K562 (cell line): Measurements from ENCODE around the gene MAP3K20. TPM values are rescaled to one million over a fixed set of nuclear protein-coding genes. Genes with fewer than 3 reads are reported as not detected.

Experiments
- ATAC-seq: fragments of 200-7000 bp; cut with Tn5 transposase; 3 replicates; pipeline ENCODE4 v1.9.1; 2020; ENCODE audit warnings: moderate library complexity
- BruUV-seq: library from RNA; stranded (reverse); fragments of 400-500 nt; replicated peaks from 2 replicates; lab custom pipeline; 2021; lab: Mats Ljungman, UMichigan
- CTCF ChIA-PET: fragments of 300-600 bp; formaldehyde crosslinking; extraction: SDS; loops from one replicate; lab custom pipeline; 2021; ENCODE audit warnings: low intra/inter-chr PET ratio; lab: Yijun Ruan, JAX
- POLR2A ChIA-PET: fragments of 300-600, 350-650 bp; sonication (Branson Sonifier 250); formaldehyde crosslinking; extraction: SDS; loops from one replicate; lab custom pipeline; 2021; ENCODE audit warnings: antibody characterized with exemption, inconsistent platforms; lab: Yijun Ruan, JAX
- DNase-seq, 4 experiments: peaks; one replicate each; pipeline versions ENCODE4 v3.0.0 to v3.0.0-alpha.2; 2011 to 2018; ENCODE audit warnings: low spot score in 3 of 4, mixed read lengths in 3 of 4; ENCODE audit errors: extremely low read depth in 1 of 4
- FAIRE-seq: peaks from 2 replicates; lab custom pipeline; 2011; peaks lifted over from hg19 to GRCh38; lab: Jason Lieb, UNC
- H2AFZ ChIP-seq: 2 replicates; pipeline ENCODE4 v1.6.0; 2011; ENCODE audit warnings: low read depth, low read length, control low read depth, inconsistent platforms
- H3K27ac ChIP-seq: fragments of 200-600 bp; 3 replicates; pipeline ENCODE4 v1.8.0; 2011; ENCODE audit warnings: low read depth, mild to moderate bottlenecking, control low read depth, inconsistent platforms, low read length, moderate library complexity, mixed read lengths; ENCODE audit errors: extremely low read depth
- H3K27me3 ChIP-seq, 2 experiments: fragments of 300-600 bp in 1 of 2; 2 replicates in 1 of 2; 3 replicates in 1 of 2; pipeline versions ENCODE4 v1.6.0 to v1.8.0; 2011; ENCODE audit warnings: inconsistent platforms in 2 of 2, low read length in 2 of 2, mild to moderate bottlenecking in 1 of 2, mixed read lengths in 1 of 2, moderate library complexity in 1 of 2; ENCODE audit not compliant: control insufficient read depth in 2 of 2, insufficient read depth in 2 of 2
- H3K36me3 ChIP-seq: fragments of 300-600 bp; 3 replicates; pipeline ENCODE4 v1.8.0; 2011; ENCODE audit warnings: mild to moderate bottlenecking, low read length, inconsistent platforms; ENCODE audit not compliant: control insufficient read depth, insufficient read depth
- H3K4me1 ChIP-seq, 2 experiments: fragments of 200-600 bp in 1 of 2; replicated peaks in 1 of 2; 2 replicates in 1 of 2; 3 replicates in 1 of 2; pipeline versions ENCODE4 v1.5.1 to v1.8.0; 2011; ENCODE audit warnings: inconsistent platforms in 2 of 2, low read length in 2 of 2, mild to moderate bottlenecking in 1 of 2, mixed read lengths in 1 of 2, moderate library complexity in 1 of 2; ENCODE audit not compliant: control insufficient read depth in 2 of 2, insufficient read depth in 2 of 2
- H3K4me2 ChIP-seq: 2 replicates; pipeline ENCODE4 v1.6.1; 2011; ENCODE audit warnings: low read length, control low read depth, inconsistent platforms, mixed read lengths; ENCODE audit not compliant: insufficient read depth
- H3K4me3 ChIP-seq: fragments of 200-600 bp; sonication (generic), shearing (Covaris generic); 2 replicates; pipeline ENCODE4 v1.5.1; 2016; ENCODE audit warnings: control low read depth, inconsistent platforms
- H3K79me2 ChIP-seq: fragments of 200-600 bp; 3 replicates; pipeline ENCODE4 v1.8.0; 2011; ENCODE audit warnings: low read length, inconsistent platforms; ENCODE audit not compliant: control insufficient read depth, insufficient read depth
- H3K9ac ChIP-seq, 2 experiments: 2 replicates each; pipeline versions ENCODE4 v1.6.0 to v1.6.1; 2011; ENCODE audit warnings: low read depth in 2 of 2, low read length in 2 of 2, control low read depth in 1 of 2, inconsistent platforms in 1 of 2, mild to moderate bottlenecking in 1 of 2, mixed read lengths in 1 of 2; ENCODE audit not compliant: insufficient read depth in 1 of 2
- H3K9me1 ChIP-seq: one replicate; pipeline ENCODE4 v1.6.0; 2011; ENCODE audit warnings: inconsistent platforms, mild to moderate bottlenecking, low read length, moderate library complexity; ENCODE audit not compliant: control insufficient read depth, insufficient read depth
- H3K9me3 ChIP-seq: replicated peaks from 2 replicates; pipeline ENCODE4 v1.5.1; 2011; ENCODE audit warnings: low read depth, low read length, inconsistent platforms; ENCODE audit not compliant: control insufficient read depth, insufficient read depth
- H4K20me1 ChIP-seq: replicated peaks from 2 replicates; pipeline ENCODE4 v1.6.1; 2011; ENCODE audit warnings: low read length, inconsistent platforms, mixed read lengths; ENCODE audit not compliant: control insufficient read depth, insufficient read depth
- CC2D1A ChIP-seq: fragments of 450-650 bp; IDR thresholded peaks from 2 replicates; pipeline ENCODE4 v1.6.1; 2017; ENCODE audit warnings: mild to moderate bottlenecking
- ESRRB ChIP-seq: fragments of 250-450 bp; sonication (Bioruptor Pico); IDR thresholded peaks from 2 replicates; pipeline ENCODE4 v1.5.0; 2020; ENCODE audit warnings: mild to moderate bottlenecking, moderate library complexity, borderline replicate concordance
- KAT8 ChIP-seq: fragments of 450-650 bp; IDR thresholded peaks from 2 replicates; pipeline ENCODE4 v1.6.1; 2016; ENCODE audit warnings: low read depth, mild to moderate bottlenecking
- NCOA2 ChIP-seq, 2 experiments: fragments of 450-650 bp; IDR thresholded peaks; 2 replicates each; pipeline ENCODE4 v1.6.1; 2018; ENCODE audit warnings: mild to moderate bottlenecking in 2 of 2, moderate library complexity in 1 of 2; ENCODE audit not compliant: partially characterized antibody in 2 of 2
- NR2C2 ChIP-seq, 2 experiments: fragments of 200-800 bp in 1 of 2; sonication (Bioruptor generic) in 1 of 2; sonication (generic) in 1 of 2; formaldehyde crosslinking in 1 of 2; IDR thresholded peaks; 2 replicates each; pipeline versions ENCODE4 v1.6.1 to v1.8.0; 2016 to 2022; ENCODE audit warnings: mild to moderate bottlenecking in 1 of 2, missing compliant biosample characterization in 1 of 2, missing genetic modification characterization in 1 of 2, missing genetic modification reagents in 1 of 2
- POLR2AphosphoS5 ChIP-seq: IDR thresholded peaks from 2 replicates; pipeline ENCODE4 v1.6.1; 2011; ENCODE audit warnings: mild to moderate bottlenecking, low read depth, low read length, moderate library complexity; ENCODE audit not compliant: control insufficient read depth, insufficient read depth
- XRCC3 ChIP-seq: fragments of 450-650 bp; IDR thresholded peaks from 2 replicates; pipeline ENCODE4 v1.6.1; 2017; ENCODE audit warnings: mild to moderate bottlenecking, moderate library complexity
- WGBS: fragments of 100-300 bp; shearing (Covaris generic); methylation state at CpG from one replicate; pipeline ENCODE4 v1.1.6; 2016; ENCODE audit warnings: low coverage, mixed read lengths; ENCODE audit not compliant: insufficient coverage; ENCODE audit errors: missing lambda C conversion rate; 5-methylcytosine and 5-hydroxymethylcytosine counted together
- in situ Hi-C: fragments of 300-500 bp; cut with MboI; formaldehyde crosslinking; loops from 4 replicates; pipeline ENCODE4 v1.15.0; 2018; ENCODE audit warnings: inconsistent platforms, mixed read lengths
- intact Hi-C: fragments of 100-400 bp; cut with micrococcal nuclease; formaldehyde crosslinking; loops from 2 replicates; pipeline ENCODE4 v1.14.2; 2022
- polyA plus RNA-seq, 8 experiments: library from polyadenylated mRNA; depleted of rRNA in 4 of 8; stranded (reverse) in 5 of 8; unstranded in 3 of 8; fragments of >200 nt; fragmentation: Nextera tagmentation in 2 of 8; fragmentation: Illumina TruSeq in 1 of 8; extraction: Ambion mirVana in 2 of 8; extraction: Trizol in 1 of 8; gene quantifications; 2 replicates each; pipeline versions ENCODE4 v1.2.1 to v1.2.3, GENCODE V29; 2011 to 2014; ENCODE audit warnings: inconsistent platforms in 1 of 8, missing spikeins in 1 of 8
- total RNA-seq, 7 experiments: library from RNA; depleted of rRNA in 6 of 7; stranded (reverse); fragments of >200 nt in 6 of 7; fragmentation: Illumina TruSeq in 2 of 7; extraction: Trizol in 2 of 7; gene quantifications; 2 replicates each; pipeline versions ENCODE4 v1.2.1 to v1.2.3, GENCODE V29; 2011 to 2021; ENCODE audit warnings: low replicate concordance in 1 of 7
- TF ChIP-seq, protein P1 (sequence below): fragments of 200-800 bp; sonication (Bioruptor generic); IDR thresholded peaks from 2 replicates; pipeline ENCODE4 v1.6.1; 2017; ENCODE audit warnings: missing genetic modification characterization, missing compliant biosample characterization
- TF ChIP-seq, protein P2 (sequence below): fragments of 450-650 bp; IDR thresholded peaks from 2 replicates; pipeline ENCODE4 v1.6.1; 2017; ENCODE audit warnings: antibody characterized with exemption, mild to moderate bottlenecking
- TF ChIP-seq, protein P3 (sequence below): fragments of 250-450 bp; sonication (Bioruptor Pico); IDR thresholded peaks from 2 replicates; pipeline ENCODE4 v1.5.0; 2020; ENCODE audit warnings: mild to moderate bottlenecking, borderline replicate concordance
- TF ChIP-seq, protein P4 (sequence below): fragments of 150-350 bp; conservative IDR thresholded peaks from 2 replicates; pipeline ENCODE4 v1.6.1; 2014; ENCODE audit warnings: low read length

The MAP3K20 gene
- total and polyA plus RNA-seq, 9 of the 15 experiments (the other 6 are each of a cell fraction or from before 2014, with no cell fraction given), result 9.8 to 34.2 (median 27.3) TPM

DNA sequence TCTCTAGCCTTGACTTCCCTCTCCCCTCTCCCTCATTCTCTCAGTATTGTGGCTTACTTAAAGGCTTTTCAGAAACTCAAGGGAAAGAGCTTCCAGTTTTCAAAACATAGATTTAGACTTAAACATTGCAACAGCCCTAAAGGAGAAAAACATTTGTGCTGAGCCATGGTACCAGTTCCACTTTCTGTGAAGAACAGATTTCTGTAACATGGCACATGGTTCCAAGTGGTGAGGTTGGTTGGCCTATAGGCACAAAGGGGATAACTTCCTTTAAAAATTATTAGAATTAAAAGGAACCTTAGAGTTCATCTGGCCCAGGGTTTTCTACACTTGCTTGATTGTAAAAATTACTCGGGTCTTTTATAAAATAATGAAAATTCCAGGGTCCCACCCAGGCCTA, 140.4 kb downstream of the MAP3K20 start:
- FAIRE-seq (no peak), DNase-seq (no peak), ATAC-seq (no peak)
- Histone ChIP-seq H3K79me2 (no peaks in the 10 kb centered on the region), H4K20me1 (no peaks in the 10 kb centered on the region; the same call in 1 of the 2 replicates), H3K4me2 (no peak overlapping the region), H3K36me3 (peaks cover 10% of the 10 kb centered on the region; the same call in 1 of the 3 replicates), H3K4me1 (no peaks in the 10 kb centered on the region), H2AFZ (no peak overlapping the region), H3K9ac (no peak overlapping the region), H3K27ac (no peak overlapping the region), H3K9me3 (no peaks in the 10 kb centered on the region), H3K27me3 (no peaks in the 10 kb centered on the region), H3K9me1 (no peaks in the 10 kb centered on the region), H3K4me3 (no peak overlapping the region)
- POLR2A ChIA-PET, result interaction anchor here (0.7 to 0.9 kb wide), 3 partner anchors 65 to 189 kb away, joined by 3 to 4 read pairs (median 3); no protein-coding TSS in a partner anchor
- in situ Hi-C loops, result no loop called here
- intact Hi-C loops, result loop anchor here (10.0 kb wide), 1 partner anchor 139 kb away; the partner anchor contains the start of gene CDCA7
- CTCF ChIA-PET, result no interaction called here
- WGBS, result 68% methylated on average over 1 of the region's 1 CpG
- BruUV-seq, result no TSS peak
- TF ChIP-seq NR2C2 (CRISPR knock-in tag; IDR thresholded peaks at IDR 0.05) (no peak), NR2C2 (tag; IDR thresholded peaks at IDR 0.05) (no peak), CC2D1A (no peak), POLR2AphosphoS5 (no peak), KAT8 (no peak), ESRRB (CRISPR knock-in tag) (no peak), XRCC3 (no peak), NCOA2 (IDR thresholded peaks at IDR 0.05; ENCODE audit: partially characterized antibody in 2 of 2) (no peak)
- TF ChIP-seq, protein P1, sequence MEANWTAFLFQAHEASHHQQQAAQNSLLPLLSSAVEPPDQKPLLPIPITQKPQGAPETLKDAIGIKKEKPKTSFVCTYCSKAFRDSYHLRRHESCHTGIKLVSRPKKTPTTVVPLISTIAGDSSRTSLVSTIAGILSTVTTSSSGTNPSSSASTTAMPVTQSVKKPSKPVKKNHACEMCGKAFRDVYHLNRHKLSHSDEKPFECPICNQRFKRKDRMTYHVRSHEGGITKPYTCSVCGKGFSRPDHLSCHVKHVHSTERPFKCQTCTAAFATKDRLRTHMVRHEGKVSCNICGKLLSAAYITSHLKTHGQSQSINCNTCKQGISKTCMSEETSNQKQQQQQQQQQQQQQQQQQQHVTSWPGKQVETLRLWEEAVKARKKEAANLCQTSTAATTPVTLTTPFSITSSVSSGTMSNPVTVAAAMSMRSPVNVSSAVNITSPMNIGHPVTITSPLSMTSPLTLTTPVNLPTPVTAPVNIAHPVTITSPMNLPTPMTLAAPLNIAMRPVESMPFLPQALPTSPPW, result no peak
- TF ChIP-seq, protein P2, sequence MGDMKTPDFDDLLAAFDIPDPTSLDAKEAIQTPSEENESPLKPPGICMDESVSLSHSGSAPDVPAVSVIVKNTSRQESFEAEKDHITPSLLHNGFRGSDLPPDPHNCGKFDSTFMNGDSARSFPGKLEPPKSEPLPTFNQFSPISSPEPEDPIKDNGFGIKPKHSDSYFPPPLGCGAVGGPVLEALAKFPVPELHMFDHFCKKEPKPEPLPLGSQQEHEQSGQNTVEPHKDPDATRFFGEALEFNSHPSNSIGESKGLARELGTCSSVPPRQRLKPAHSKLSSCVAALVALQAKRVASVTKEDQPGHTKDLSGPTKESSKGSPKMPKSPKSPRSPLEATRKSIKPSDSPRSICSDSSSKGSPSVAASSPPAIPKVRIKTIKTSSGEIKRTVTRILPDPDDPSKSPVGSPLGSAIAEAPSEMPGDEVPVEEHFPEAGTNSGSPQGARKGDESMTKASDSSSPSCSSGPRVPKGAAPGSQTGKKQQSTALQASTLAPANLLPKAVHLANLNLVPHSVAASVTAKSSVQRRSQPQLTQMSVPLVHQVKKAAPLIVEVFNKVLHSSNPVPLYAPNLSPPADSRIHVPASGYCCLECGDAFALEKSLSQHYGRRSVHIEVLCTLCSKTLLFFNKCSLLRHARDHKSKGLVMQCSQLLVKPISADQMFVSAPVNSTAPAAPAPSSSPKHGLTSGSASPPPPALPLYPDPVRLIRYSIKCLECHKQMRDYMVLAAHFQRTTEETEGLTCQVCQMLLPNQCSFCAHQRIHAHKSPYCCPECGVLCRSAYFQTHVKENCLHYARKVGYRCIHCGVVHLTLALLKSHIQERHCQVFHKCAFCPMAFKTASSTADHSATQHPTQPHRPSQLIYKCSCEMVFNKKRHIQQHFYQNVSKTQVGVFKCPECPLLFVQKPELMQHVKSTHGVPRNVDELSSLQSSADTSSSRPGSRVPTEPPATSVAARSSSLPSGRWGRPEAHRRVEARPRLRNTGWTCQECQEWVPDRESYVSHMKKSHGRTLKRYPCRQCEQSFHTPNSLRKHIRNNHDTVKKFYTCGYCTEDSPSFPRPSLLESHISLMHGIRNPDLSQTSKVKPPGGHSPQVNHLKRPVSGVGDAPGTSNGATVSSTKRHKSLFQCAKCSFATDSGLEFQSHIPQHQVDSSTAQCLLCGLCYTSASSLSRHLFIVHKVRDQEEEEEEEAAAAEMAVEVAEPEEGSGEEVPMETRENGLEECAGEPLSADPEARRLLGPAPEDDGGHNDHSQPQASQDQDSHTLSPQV, result no peak
- TF ChIP-seq, protein P3, sequence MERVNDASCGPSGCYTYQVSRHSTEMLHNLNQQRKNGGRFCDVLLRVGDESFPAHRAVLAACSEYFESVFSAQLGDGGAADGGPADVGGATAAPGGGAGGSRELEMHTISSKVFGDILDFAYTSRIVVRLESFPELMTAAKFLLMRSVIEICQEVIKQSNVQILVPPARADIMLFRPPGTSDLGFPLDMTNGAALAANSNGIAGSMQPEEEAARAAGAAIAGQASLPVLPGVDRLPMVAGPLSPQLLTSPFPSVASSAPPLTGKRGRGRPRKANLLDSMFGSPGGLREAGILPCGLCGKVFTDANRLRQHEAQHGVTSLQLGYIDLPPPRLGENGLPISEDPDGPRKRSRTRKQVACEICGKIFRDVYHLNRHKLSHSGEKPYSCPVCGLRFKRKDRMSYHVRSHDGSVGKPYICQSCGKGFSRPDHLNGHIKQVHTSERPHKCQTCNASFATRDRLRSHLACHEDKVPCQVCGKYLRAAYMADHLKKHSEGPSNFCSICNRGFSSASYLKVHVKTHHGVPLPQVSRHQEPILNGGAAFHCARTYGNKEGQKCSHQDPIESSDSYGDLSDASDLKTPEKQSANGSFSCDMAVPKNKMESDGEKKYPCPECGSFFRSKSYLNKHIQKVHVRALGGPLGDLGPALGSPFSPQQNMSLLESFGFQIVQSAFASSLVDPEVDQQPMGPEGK (CRISPR knock-in tag), result no peak
- TF ChIP-seq, protein P4, sequence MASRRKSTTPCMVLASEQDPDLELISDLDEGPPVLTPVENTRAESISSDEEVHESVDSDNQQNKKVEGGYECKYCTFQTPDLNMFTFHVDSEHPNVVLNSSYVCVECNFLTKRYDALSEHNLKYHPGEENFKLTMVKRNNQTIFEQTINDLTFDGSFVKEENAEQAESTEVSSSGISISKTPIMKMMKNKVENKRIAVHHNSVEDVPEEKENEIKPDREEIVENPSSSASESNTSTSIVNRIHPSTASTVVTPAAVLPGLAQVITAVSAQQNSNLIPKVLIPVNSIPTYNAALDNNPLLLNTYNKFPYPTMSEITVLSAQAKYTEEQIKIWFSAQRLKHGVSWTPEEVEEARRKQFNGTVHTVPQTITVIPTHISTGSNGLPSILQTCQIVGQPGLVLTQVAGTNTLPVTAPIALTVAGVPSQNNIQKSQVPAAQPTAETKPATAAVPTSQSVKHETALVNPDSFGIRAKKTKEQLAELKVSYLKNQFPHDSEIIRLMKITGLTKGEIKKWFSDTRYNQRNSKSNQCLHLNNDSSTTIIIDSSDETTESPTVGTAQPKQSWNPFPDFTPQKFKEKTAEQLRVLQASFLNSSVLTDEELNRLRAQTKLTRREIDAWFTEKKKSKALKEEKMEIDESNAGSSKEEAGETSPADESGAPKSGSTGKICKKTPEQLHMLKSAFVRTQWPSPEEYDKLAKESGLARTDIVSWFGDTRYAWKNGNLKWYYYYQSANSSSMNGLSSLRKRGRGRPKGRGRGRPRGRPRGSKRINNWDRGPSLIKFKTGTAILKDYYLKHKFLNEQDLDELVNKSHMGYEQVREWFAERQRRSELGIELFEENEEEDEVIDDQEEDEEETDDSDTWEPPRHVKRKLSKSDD, result no peak
